Measurements from ENCODE around the gene EVI2A.

Gene EVI2A

DNA sequence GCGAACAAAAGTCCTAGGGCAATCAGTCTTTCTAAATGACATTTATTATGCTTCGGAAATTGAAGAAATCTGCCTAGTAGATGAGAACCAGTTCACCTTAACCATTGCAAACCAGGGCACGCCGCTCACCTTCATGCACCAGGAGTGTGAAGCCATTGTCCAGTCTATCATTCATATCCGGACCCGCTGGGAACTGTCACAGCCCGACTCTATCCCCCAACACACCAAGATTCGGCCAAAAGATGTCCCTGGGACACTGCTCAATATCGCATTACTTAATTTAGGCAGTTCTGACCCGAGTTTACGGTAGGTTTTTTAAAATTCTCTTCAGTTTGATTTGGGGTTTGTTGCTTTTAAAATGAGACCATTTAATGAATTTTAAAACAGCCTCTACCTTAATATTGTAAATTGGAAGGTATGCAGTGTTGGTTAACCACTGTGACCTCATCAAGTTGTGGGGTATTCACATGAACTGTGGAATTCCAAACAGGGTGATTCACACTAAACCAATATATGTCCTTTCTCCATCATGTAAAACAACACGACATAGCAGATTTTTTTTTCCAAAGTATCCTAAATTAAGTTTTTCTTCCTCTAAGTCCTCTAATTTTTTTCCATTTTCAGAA, 6.2 kb upstream of the EVI2A start:
- H4K20me1 ChIP-seq (ENCODE audit: insufficient read depth, low read length), result no peaks in the 10 kb centered on the region
- no peak overlapping the region for H3K4me3 ChIP-seq (ENCODE audit: low read depth in 1 of 2, low read length in 2 of 2)
- no peaks in the 10 kb centered on the region for H3K9me3 ChIP-seq (ENCODE audit: insufficient read depth, low read length, severe bottlenecking)
- H3K9ac ChIP-seq (ENCODE audit: low read depth, low read length), result no peak overlapping the region
- no peak overlapping the region for H2AFZ ChIP-seq (ENCODE audit: low read depth, low read length)
- no peaks in the 10 kb centered on the region for H3K4me1 ChIP-seq (ENCODE audit: insufficient read depth, low read length)
- no peak for TF ChIP-seq EZH2 (IDR thresholded peaks at IDR 0.05; ENCODE audit: borderline replicate concordance, low read depth, low read length, severe bottlenecking)
- TF ChIP-seq, protein P1, sequence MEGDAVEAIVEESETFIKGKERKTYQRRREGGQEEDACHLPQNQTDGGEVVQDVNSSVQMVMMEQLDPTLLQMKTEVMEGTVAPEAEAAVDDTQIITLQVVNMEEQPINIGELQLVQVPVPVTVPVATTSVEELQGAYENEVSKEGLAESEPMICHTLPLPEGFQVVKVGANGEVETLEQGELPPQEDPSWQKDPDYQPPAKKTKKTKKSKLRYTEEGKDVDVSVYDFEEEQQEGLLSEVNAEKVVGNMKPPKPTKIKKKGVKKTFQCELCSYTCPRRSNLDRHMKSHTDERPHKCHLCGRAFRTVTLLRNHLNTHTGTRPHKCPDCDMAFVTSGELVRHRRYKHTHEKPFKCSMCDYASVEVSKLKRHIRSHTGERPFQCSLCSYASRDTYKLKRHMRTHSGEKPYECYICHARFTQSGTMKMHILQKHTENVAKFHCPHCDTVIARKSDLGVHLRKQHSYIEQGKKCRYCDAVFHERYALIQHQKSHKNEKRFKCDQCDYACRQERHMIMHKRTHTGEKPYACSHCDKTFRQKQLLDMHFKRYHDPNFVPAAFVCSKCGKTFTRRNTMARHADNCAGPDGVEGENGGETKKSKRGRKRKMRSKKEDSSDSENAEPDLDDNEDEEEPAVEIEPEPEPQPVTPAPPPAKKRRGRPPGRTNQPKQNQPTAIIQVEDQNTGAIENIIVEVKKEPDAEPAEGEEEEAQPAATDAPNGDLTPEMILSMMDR (IDR thresholded peaks at IDR 0.05; ENCODE audit: borderline replicate concordance, extremely low read depth, low read length, poor library complexity, severe bottlenecking), result no peak
- H3K36me3 ChIP-seq (ENCODE audit: insufficient read depth, low read length), result peaks cover 58% of the 10 kb centered on the region
- ATAC-seq (ENCODE audit: insufficient read depth, low read depth) (no peak), DNase-seq (no peak)
- H3K79me2 ChIP-seq (ENCODE audit: insufficient read depth, low read length), result peaks cover 2% of the 10 kb centered on the region; the same call in 1 of the 2 replicates
- H3K4me2 ChIP-seq (ENCODE audit: insufficient read depth, low read length), result no peak overlapping the region
- no peaks in the 10 kb centered on the region for H3K27me3 ChIP-seq (ENCODE audit: insufficient read depth, low read length, poor library complexity)
- no peak overlapping the region for H3K27ac ChIP-seq (ENCODE audit: low read length)

DNA sequence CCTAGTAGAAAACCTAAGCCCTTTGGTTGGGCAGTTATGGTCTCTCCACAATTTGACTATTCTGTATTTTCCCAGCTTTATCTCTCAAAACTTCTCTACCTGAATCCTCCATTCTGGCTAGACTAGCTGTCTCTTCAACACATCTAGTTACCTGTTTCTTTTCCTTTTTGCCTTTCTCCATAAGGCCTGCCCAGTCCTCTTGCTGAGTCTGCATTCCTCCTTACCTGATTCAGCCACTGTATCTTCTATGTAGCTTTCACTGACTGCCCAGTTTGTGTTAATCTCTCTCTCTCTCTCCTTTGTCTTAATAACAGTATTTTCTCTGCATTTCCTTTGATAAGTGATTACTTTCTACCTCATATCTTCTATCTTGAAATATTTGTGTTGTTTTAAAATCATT, 2.1 kb upstream of the EVI2A start:
- Histone ChIP-seq H3K4me1 (ENCODE audit: insufficient read depth, low read length) (peaks cover 37% of the 10 kb centered on the region), H3K9ac (ENCODE audit: low read depth, low read length) (no peak overlapping the region), H3K9me3 (ENCODE audit: insufficient read depth, low read length, severe bottlenecking) (no peaks in the 10 kb centered on the region), H3K36me3 (ENCODE audit: insufficient read depth, low read length) (peaks cover 35% of the 10 kb centered on the region), H3K79me2 (ENCODE audit: insufficient read depth, low read length) (peaks cover 32% of the 10 kb centered on the region), H3K27me3 (ENCODE audit: insufficient read depth, low read length, poor library complexity) (no peaks in the 10 kb centered on the region), H2AFZ (ENCODE audit: low read depth, low read length) (no peak overlapping the region), H3K27ac (ENCODE audit: low read length) (peak overlapping the region; percentile 2; the same call in 1 of the 2 replicates), H3K4me3 (ENCODE audit: low read depth in 1 of 2, low read length in 2 of 2) (no peak overlapping the region), H4K20me1 (ENCODE audit: insufficient read depth, low read length) (no peaks in the 10 kb centered on the region), H3K4me2 (ENCODE audit: insufficient read depth, low read length) (no peak overlapping the region)
- TF ChIP-seq, protein P1 (IDR thresholded peaks at IDR 0.05; ENCODE audit: borderline replicate concordance, extremely low read depth, low read length, poor library complexity, severe bottlenecking), result no peak
- no peak for TF ChIP-seq EZH2 (IDR thresholded peaks at IDR 0.05; ENCODE audit: borderline replicate concordance, low read depth, low read length, severe bottlenecking)
- ATAC-seq (ENCODE audit: insufficient read depth, low read depth) (no peak), DNase-seq (no peak)

DNA sequence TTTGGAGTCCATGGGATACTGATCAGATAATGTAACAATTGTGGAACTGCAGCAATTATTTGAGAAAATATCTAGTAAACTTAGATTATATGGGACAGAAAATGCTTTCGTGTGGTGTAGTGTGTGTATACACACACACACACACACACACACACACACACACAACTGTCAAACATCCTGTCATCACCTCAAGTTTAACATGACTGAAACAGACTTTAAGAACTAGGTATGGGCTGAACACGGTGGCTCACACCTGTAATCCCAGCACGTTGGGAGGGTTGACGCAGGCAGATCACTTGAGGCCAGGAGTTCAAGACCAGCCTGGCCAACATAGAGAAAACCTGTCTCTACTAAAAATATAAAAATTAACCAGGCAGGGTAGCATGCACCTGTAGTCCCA, 544 bp upstream of the EVI2A start:
- no peaks in the 10 kb centered on the region for H3K27me3 ChIP-seq (ENCODE audit: insufficient read depth, low read length, poor library complexity)
- peak overlapping the region in 1 of 2 experiments; percentile 52; a peak in 1 of 4 replicates for H3K4me3 ChIP-seq (ENCODE audit: low read depth in 1 of 2, low read length in 2 of 2)
- DNase-seq, result no peak
- H3K79me2 ChIP-seq (ENCODE audit: insufficient read depth, low read length), result peaks cover 38% of the 10 kb centered on the region
- H3K27ac ChIP-seq (ENCODE audit: low read length), result peak overlapping the region; percentile 85
- H3K4me2 ChIP-seq (ENCODE audit: insufficient read depth, low read length), result peak overlapping the region; percentile 79
- no peak overlapping the region for H2AFZ ChIP-seq (ENCODE audit: low read depth, low read length)
- H4K20me1 ChIP-seq (ENCODE audit: insufficient read depth, low read length), result no peaks in the 10 kb centered on the region
- peaks cover 21% of the 10 kb centered on the region for H3K36me3 ChIP-seq (ENCODE audit: insufficient read depth, low read length)
- TF ChIP-seq, protein P1 (IDR thresholded peaks at IDR 0.05; ENCODE audit: borderline replicate concordance, extremely low read depth, low read length, poor library complexity, severe bottlenecking), result no peak
- no peak for TF ChIP-seq EZH2 (IDR thresholded peaks at IDR 0.05; ENCODE audit: borderline replicate concordance, low read depth, low read length, severe bottlenecking)
- peaks cover 52% of the 10 kb centered on the region for H3K4me1 ChIP-seq (ENCODE audit: insufficient read depth, low read length)
- peak overlapping the region; percentile 53 for H3K9ac ChIP-seq (ENCODE audit: low read depth, low read length)
- H3K9me3 ChIP-seq (ENCODE audit: insufficient read depth, low read length, severe bottlenecking), result no peaks in the 10 kb centered on the region
- ATAC-seq (ENCODE audit: insufficient read depth, low read depth), result no peak
